ENCODE measurements around the gene PSME3IP1. TPM values are rescaled to one million over a fixed set of nuclear protein-coding genes. Genes with fewer than 3 reads are reported as not detected.

PSME3IP1 gene
- total RNA-seq (10 to 100 TPM; 59.8 to 85.7 TPM), polyA plus RNA-seq (10 to 100 TPM; 34.9 to 90.8 TPM)
- long read RNA-seq, donor 1, transcript FAM192A-218 (7 exons, 1,086 nt), result minor isoform, 5 of 92 reads
- long read RNA-seq, donor 1, transcript FAM192A-201 (7 exons, 2,848 nt), result major isoform, 22 of 92 reads
- long read RNA-seq, donor 1, partial matches to known transcripts, result 7 of 92 reads
- long read RNA-seq, donor 1, other reads (novel, unspliced or antisense), result 58 of 92 reads
- long read RNA-seq, donor 2, transcript FAM192A-201 (7 exons, 2,848 nt), result major isoform, 7 of 11 reads
- long read RNA-seq, donor 2, partial matches to known transcripts, result 1 of 11 reads
- long read RNA-seq, donor 2, other reads (novel, unspliced or antisense), result 3 of 11 reads

GRCh38 chr16:57185945-57186871 is at the start of gene PSME3IP1, which contains the start of gene RSPRY1:
TSS of gene PSME3IP1 (minus strand) at chr16:57186039. CDS start at chr16:57173854, 12,185 bp downstream.
TSS of gene RSPRY1 (plus strand) at chr16:57186329. CDS start at chr16:57204659, 18,330 bp downstream.
- 0% methylated on average over 49 to 64 of the region's 64 CpGs for WGBS, 2 donors
- H3K27me3 ChIP-seq (ENCODE audit: control insufficient read depth in 1 of 2, insufficient read depth in 2 of 2, low read length in 1 of 2), result no peaks in the 10 kb centered on the region
- intact Hi-C loops (cut with DNase I), result loop anchor here (5.0 kb wide), 4 partner anchors 56 to 254 kb away; partner anchors contain the start of gene HERPUD1 (in 1 of the 2)
- H3K9me3 ChIP-seq (ENCODE audit: control insufficient read depth, low read length), result no peaks in the 10 kb centered on the region
- ATAC-seq (ENCODE audit: low FRiP score), result peak; percentile 99
- peak; percentile 98 to 99 for DNase-seq
- H3K36me3 ChIP-seq (ENCODE audit: control insufficient read depth in 1 of 2, insufficient read depth in 2 of 2, low read length in 1 of 2), result no peaks in the 10 kb centered on the region
- peak within 1 kb of the TSS; percentile 58 to 88 for H3K4me3 ChIP-seq (ENCODE audit: low read length in 2 of 2)
- peaks cover under 1 to 6% of the 10 kb centered on the region in 2 donors for H3K4me1 ChIP-seq (ENCODE audit: control insufficient read depth in 1 of 2, insufficient read depth in 2 of 2, low read length in 2 of 2)
- peak within 1 kb of the TSS; percentile 79 to 88 for H3K27ac ChIP-seq (ENCODE audit: low read depth in 1 of 2, low read length in 2 of 2)

- WGBS, 2 donors, result 84% methylated on average over 8 of the region's 8 CpGs
- Histone ChIP-seq H3K9me3 (ENCODE audit: control insufficient read depth, low read length) (no peaks in the 10 kb centered on the region), H3K36me3 (ENCODE audit: control insufficient read depth in 1 of 2, insufficient read depth in 2 of 2, low read length in 1 of 2) (peaks cover 11 to 14% of the 10 kb centered on the region in 2 donors), H3K4me1 (ENCODE audit: control insufficient read depth in 1 of 2, insufficient read depth in 2 of 2, low read length in 2 of 2) (no peaks in the 10 kb centered on the region), H3K4me3 (ENCODE audit: low read length in 2 of 2) (no peak overlapping the region), H3K27ac (ENCODE audit: low read depth in 1 of 2, low read length in 2 of 2) (no peak overlapping the region), H3K27me3 (ENCODE audit: control insufficient read depth in 1 of 2, insufficient read depth in 2 of 2, low read length in 1 of 2) (no peaks in the 10 kb centered on the region)
- DNase-seq (no peak), ATAC-seq (ENCODE audit: low FRiP score) (no peak)
- intact Hi-C loops (cut with DNase I), result no loop called here
Measured at GRCh38 chr16:57235128-57236021, 49.5 kb upstream of the PSME3IP1 start.

GRCh38 chr16:57234707-57235092 is 48.9 kb upstream of the PSME3IP1 start:
- intact Hi-C loops (cut with DNase I), result no loop called here
- peaks cover 11 to 14% of the 10 kb centered on the region in 2 donors for H3K36me3 ChIP-seq (ENCODE audit: control insufficient read depth in 1 of 2, insufficient read depth in 2 of 2, low read length in 1 of 2)

GRCh38 chr16:57233944-57234706 is 48.3 kb upstream of the PSME3IP1 start:
- no peaks in the 10 kb centered on the region for H3K9me3 ChIP-seq (ENCODE audit: control insufficient read depth, low read length)
- DNase-seq (no peak), ATAC-seq (ENCODE audit: low FRiP score) (no peak)
- H3K36me3 ChIP-seq (ENCODE audit: control insufficient read depth in 1 of 2, insufficient read depth in 2 of 2, low read length in 1 of 2), result peaks cover 11 to 14% of the 10 kb centered on the region in 2 donors
- no peaks in the 10 kb centered on the region for H3K4me1 ChIP-seq (ENCODE audit: control insufficient read depth in 1 of 2, insufficient read depth in 2 of 2, low read length in 2 of 2)
- intact Hi-C loops (cut with DNase I), result no loop called here
- no peaks in the 10 kb centered on the region for H3K27me3 ChIP-seq (ENCODE audit: control insufficient read depth in 1 of 2, insufficient read depth in 2 of 2, low read length in 1 of 2)
- WGBS, 2 donors, result 91 to 92% methylated on average over 9 of the region's 9 CpGs
- H3K27ac ChIP-seq (ENCODE audit: low read depth in 1 of 2, low read length in 2 of 2), result no peak overlapping the region
- no peak overlapping the region for H3K4me3 ChIP-seq (ENCODE audit: low read length in 2 of 2)

More at GRCh38 chr16:57234707-57235092, 48.9 kb upstream of the PSME3IP1 start:
- no peaks in the 10 kb centered on the region for H3K27me3 ChIP-seq (ENCODE audit: control insufficient read depth in 1 of 2, insufficient read depth in 2 of 2, low read length in 1 of 2)
- no peaks in the 10 kb centered on the region for H3K4me1 ChIP-seq (ENCODE audit: control insufficient read depth in 1 of 2, insufficient read depth in 2 of 2, low read length in 2 of 2)
- no peaks in the 10 kb centered on the region for H3K9me3 ChIP-seq (ENCODE audit: control insufficient read depth, low read length)
- no peak for ATAC-seq (ENCODE audit: low FRiP score)
- no peak overlapping the region for H3K4me3 ChIP-seq (ENCODE audit: low read length in 2 of 2)
- H3K27ac ChIP-seq (ENCODE audit: low read depth in 1 of 2, low read length in 2 of 2), result no peak overlapping the region
- no peak for DNase-seq

GRCh38 chr16:57231821-57232350 is 46.0 kb upstream of the PSME3IP1 start:
- no peak for ATAC-seq (ENCODE audit: low FRiP score)
- H3K4me1 ChIP-seq (ENCODE audit: control insufficient read depth in 1 of 2, insufficient read depth in 2 of 2, low read length in 2 of 2), result no peaks in the 10 kb centered on the region
- H3K27ac ChIP-seq (ENCODE audit: low read depth in 1 of 2, low read length in 2 of 2), result no peak overlapping the region
- H3K36me3 ChIP-seq (ENCODE audit: control insufficient read depth in 1 of 2, insufficient read depth in 2 of 2, low read length in 1 of 2), result peaks cover 15 to 19% of the 10 kb centered on the region in 2 donors
- 88 to 98% methylated on average over 3 of the region's 3 CpGs for WGBS, 2 donors
- H3K9me3 ChIP-seq (ENCODE audit: control insufficient read depth, low read length), result no peaks in the 10 kb centered on the region
- H3K4me3 ChIP-seq (ENCODE audit: low read length in 2 of 2), result no peak overlapping the region
- no peaks in the 10 kb centered on the region for H3K27me3 ChIP-seq (ENCODE audit: control insufficient read depth in 1 of 2, insufficient read depth in 2 of 2, low read length in 1 of 2)
- no peak for DNase-seq
- intact Hi-C loops (cut with DNase I), result no loop called here

GRCh38 chr16:57229079-57229478 is 43.2 kb upstream of the PSME3IP1 start:
- Histone ChIP-seq H3K4me1 (ENCODE audit: control insufficient read depth in 1 of 2, insufficient read depth in 2 of 2, low read length in 2 of 2) (no peaks in the 10 kb centered on the region), H3K27ac (ENCODE audit: low read depth in 1 of 2, low read length in 2 of 2) (no peak overlapping the region), H3K36me3 (ENCODE audit: control insufficient read depth in 1 of 2, insufficient read depth in 2 of 2, low read length in 1 of 2) (peaks cover 14 to 19% of the 10 kb centered on the region in 2 donors), H3K4me3 (ENCODE audit: low read length in 2 of 2) (no peak overlapping the region), H3K27me3 (ENCODE audit: control insufficient read depth in 1 of 2, insufficient read depth in 2 of 2, low read length in 1 of 2) (no peaks in the 10 kb centered on the region), H3K9me3 (ENCODE audit: control insufficient read depth, low read length) (no peaks in the 10 kb centered on the region)
- DNase-seq, result no peak
- no peak for ATAC-seq (ENCODE audit: low FRiP score)
- 85 to 88% methylated on average over 1 of the region's 1 CpG for WGBS, 2 donors
- intact Hi-C loops (cut with DNase I), result no loop called here

- ATAC-seq (ENCODE audit: low FRiP score), result no peak
Measured at GRCh38 chr16:57226701-57227621, 41.1 kb upstream of the PSME3IP1 start.

More at GRCh38 chr16:57226701-57227621, 41.1 kb upstream of the PSME3IP1 start:
- Histone ChIP-seq H3K27ac (ENCODE audit: low read depth in 1 of 2, low read length in 2 of 2) (no peak overlapping the region), H3K27me3 (ENCODE audit: control insufficient read depth in 1 of 2, insufficient read depth in 2 of 2, low read length in 1 of 2) (no peaks in the 10 kb centered on the region), H3K9me3 (ENCODE audit: control insufficient read depth, low read length) (no peaks in the 10 kb centered on the region), H3K4me3 (ENCODE audit: low read length in 2 of 2) (no peak overlapping the region), H3K4me1 (ENCODE audit: control insufficient read depth in 1 of 2, insufficient read depth in 2 of 2, low read length in 2 of 2) (no peaks in the 10 kb centered on the region), H3K36me3 (ENCODE audit: control insufficient read depth in 1 of 2, insufficient read depth in 2 of 2, low read length in 1 of 2) (peaks cover 11 to 12% of the 10 kb centered on the region in 2 donors)
- intact Hi-C loops (cut with DNase I), result no loop called here
- 85 to 87% methylated on average over 4 of the region's 4 CpGs for WGBS, 2 donors
- no peak for DNase-seq

All from aorta (tissue), 5 donors.